Karpas-422 (cell line): ENCODE data around the gene ARAP2. TPM values are rescaled to one million over a fixed set of nuclear protein-coding genes. Genes with fewer than 3 reads are reported as not detected.

Experiments used
- DNase-seq: peaks from one replicate; pipeline ENCODE4 v3.0.0-alpha.2; 2015
- H2AFZ ChIP-seq: fragments of 200-600 bp; sonication (generic); 2 replicates; pipeline ENCODE4 v1.6.1; 2014; ENCODE audit warnings: antibody characterized with exemption, low read length, mixed read lengths
- H3K27ac ChIP-seq: fragments of 200-600 bp; sonication (generic); 2 replicates; pipeline ENCODE4 v1.5.1; 2014; ENCODE audit warnings: mild to moderate bottlenecking, low read length, moderate library complexity
- H3K27me3 ChIP-seq: fragments of 200-600 bp; sonication (generic); 2 replicates; pipeline ENCODE4 v1.6.1; 2014; ENCODE audit warnings: low read length, mixed read lengths
- H3K36me3 ChIP-seq: fragments of 200-600 bp; sonication (generic); 2 replicates; pipeline ENCODE4 v1.6.1; 2014; ENCODE audit warnings: low read length, mixed read lengths; ENCODE audit not compliant: insufficient read depth
- H3K4me1 ChIP-seq: fragments of 200-600 bp; sonication (generic); 2 replicates; pipeline ENCODE4 v1.6.1; 2014; ENCODE audit warnings: mild to moderate bottlenecking, low read length, mixed read lengths
- H3K4me2 ChIP-seq: fragments of 200-600 bp; sonication (generic); 2 replicates; pipeline ENCODE4 v1.6.1; 2014; ENCODE audit warnings: low read length, low read depth, mild to moderate bottlenecking; ENCODE audit not compliant: poor library complexity, severe bottlenecking
- H3K4me3 ChIP-seq: fragments of 200-600 bp; sonication (generic); 2 replicates; pipeline ENCODE4 v1.5.1; 2014; ENCODE audit warnings: mild to moderate bottlenecking, antibody characterized with exemption, low read length, mixed read lengths
- H3K79me2 ChIP-seq: fragments of 200-600 bp; sonication (generic); 2 replicates; pipeline ENCODE4 v1.6.1; 2014; ENCODE audit warnings: mild to moderate bottlenecking, low read length, mixed read lengths
- H3K9ac ChIP-seq: fragments of 200-600 bp; sonication (generic); 2 replicates; pipeline ENCODE4 v1.6.0; 2014; ENCODE audit warnings: low read length
- H3K9me2 ChIP-seq: fragments of 200-600 bp; sonication (generic), shearing (Covaris generic); replicated peaks from 2 replicates; pipeline ENCODE4 v1.6.0; 2014; ENCODE audit warnings: mild to moderate bottlenecking, low read length, moderate library complexity; ENCODE audit not compliant: insufficient read depth
- H3K9me3 ChIP-seq: fragments of 300-700, 200-600 bp; sonication (generic); 2 replicates; pipeline ENCODE4 v1.6.1; 2014; ENCODE audit warnings: low read length, mixed read lengths
- H4K20me1 ChIP-seq: fragments of 200-600 bp; sonication (generic); 2 replicates; pipeline ENCODE4 v1.6.1; 2014; ENCODE audit warnings: mild to moderate bottlenecking, antibody characterized with exemption, low read length, low read depth; ENCODE audit not compliant: insufficient read depth
- total RNA-seq: library from RNA; depleted of rRNA; stranded (reverse); fragments of >200 nt; shearing (Covaris generic); gene quantifications from 2 replicates; pipeline ENCODE4 v1.2.3, GENCODE V29; 2014; ENCODE audit warnings: low replicate concordance

The ARAP2 gene
- total RNA-seq, 1 experiment from 2014 or later = 4.7 TPM

DNA sequence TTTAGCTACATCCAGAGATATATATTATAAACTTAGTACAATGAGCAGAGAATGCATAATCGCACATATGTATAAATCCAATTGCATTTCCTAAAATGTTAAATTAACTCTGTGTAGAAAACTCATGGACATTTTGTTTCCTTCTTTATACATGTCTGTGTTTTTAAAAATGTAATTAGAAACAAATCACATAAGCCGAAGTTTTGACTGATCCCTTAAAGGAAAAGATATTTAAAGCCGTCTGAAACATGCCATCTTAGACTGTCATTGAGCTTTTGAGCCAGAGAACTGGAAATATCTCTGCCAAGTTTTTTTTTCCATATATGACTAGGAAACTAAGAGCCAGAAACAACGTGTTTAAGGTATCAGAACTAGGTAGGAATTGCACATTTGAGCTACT lies 107.0 kb downstream of the ARAP2 start:
- DNase-seq = no peak
- Histone ChIP-seq H3K27ac (no peak overlapping the region), H3K4me1 (no peaks in the 10 kb centered on the region), H3K9ac (no peak overlapping the region), H3K27me3 (no peaks in the 10 kb centered on the region), H3K36me3 (no peaks in the 10 kb centered on the region), H3K79me2 (no peaks in the 10 kb centered on the region), H3K9me3 (peaks cover 8% of the 10 kb centered on the region; the same call in 1 of the 2 replicates), H3K4me3 (no peak overlapping the region), H2AFZ (no peak overlapping the region), H4K20me1 (no peaks in the 10 kb centered on the region), H3K4me2 (no peak overlapping the region), H3K9me2 (no peaks in the 10 kb centered on the region)

GRCh38 chr4:36133658-36134057 lies 110.7 kb downstream of the ARAP2 start:
- H3K9ac ChIP-seq = no peak overlapping the region
- H3K9me3 ChIP-seq = peaks cover 12% of the 10 kb centered on the region; the same call in 1 of the 2 replicates
- DNase-seq = no peak
- no peak overlapping the region for H3K4me3 ChIP-seq
- H2AFZ ChIP-seq = no peak overlapping the region
- no peaks in the 10 kb centered on the region for H3K4me1 ChIP-seq
- no peak overlapping the region for H3K4me2 ChIP-seq
- no peaks in the 10 kb centered on the region for H3K79me2 ChIP-seq
- H3K27me3 ChIP-seq = no peaks in the 10 kb centered on the region
- no peaks in the 10 kb centered on the region for H3K36me3 ChIP-seq
- no peak overlapping the region for H3K27ac ChIP-seq
- no peaks in the 10 kb centered on the region for H3K9me2 ChIP-seq
- H4K20me1 ChIP-seq = no peaks in the 10 kb centered on the region

GRCh38 chr4:36133086-36133485 lies 111.2 kb downstream of the ARAP2 start:
- H3K27ac ChIP-seq = no peak overlapping the region
- H3K9me2 ChIP-seq = no peaks in the 10 kb centered on the region
- no peak overlapping the region for H3K4me3 ChIP-seq
- DNase-seq = no peak
- no peaks in the 10 kb centered on the region for H3K4me1 ChIP-seq
- H4K20me1 ChIP-seq = no peaks in the 10 kb centered on the region
- no peaks in the 10 kb centered on the region for H3K27me3 ChIP-seq
- H2AFZ ChIP-seq = no peak overlapping the region
- H3K36me3 ChIP-seq = no peaks in the 10 kb centered on the region
- H3K9ac ChIP-seq = no peak overlapping the region
- peaks cover 10% of the 10 kb centered on the region; the same call in 1 of the 2 replicates for H3K9me3 ChIP-seq
- H3K4me2 ChIP-seq = no peak overlapping the region
- no peaks in the 10 kb centered on the region for H3K79me2 ChIP-seq

GRCh38 chr4:36130641-36131040 lies 113.7 kb downstream of the ARAP2 start:
- H2AFZ ChIP-seq = no peak overlapping the region
- H3K79me2 ChIP-seq = no peaks in the 10 kb centered on the region
- no peaks in the 10 kb centered on the region for H3K36me3 ChIP-seq
- H3K9ac ChIP-seq = no peak overlapping the region
- no peak overlapping the region for H3K4me3 ChIP-seq
- no peaks in the 10 kb centered on the region for H3K27me3 ChIP-seq
- no peak overlapping the region for H3K27ac ChIP-seq
- H3K4me2 ChIP-seq = no peak overlapping the region
- no peak for DNase-seq
- H3K9me3 ChIP-seq = peaks cover 10% of the 10 kb centered on the region
- no peaks in the 10 kb centered on the region for H3K4me1 ChIP-seq
- no peaks in the 10 kb centered on the region for H3K9me2 ChIP-seq
- no peaks in the 10 kb centered on the region for H4K20me1 ChIP-seq

DNA sequence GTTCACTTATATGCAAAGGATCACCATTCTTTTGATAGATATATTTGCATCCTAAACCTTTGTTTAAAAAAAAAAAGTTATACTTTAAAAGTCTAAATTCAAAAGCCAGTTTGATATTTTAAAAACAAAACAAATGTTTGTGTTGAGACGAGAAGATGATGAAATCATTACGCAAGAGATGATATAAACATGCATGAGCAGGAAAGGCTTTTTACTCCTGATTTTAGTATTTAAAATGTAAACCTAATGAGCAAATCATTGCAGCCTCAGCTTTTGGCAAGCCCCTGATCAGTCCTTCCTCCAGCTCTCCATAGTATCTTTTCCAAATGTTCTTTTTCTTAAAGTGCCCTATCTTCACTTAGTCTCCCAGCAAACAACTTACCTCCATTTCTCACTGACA lies 115.6 kb downstream of the ARAP2 start:
- no peak for DNase-seq
- Histone ChIP-seq H2AFZ (no peak overlapping the region), H3K9me2 (no peaks in the 10 kb centered on the region), H3K9me3 (peaks cover 15% of the 10 kb centered on the region), H3K4me1 (no peaks in the 10 kb centered on the region), H3K9ac (no peak overlapping the region), H3K27me3 (no peaks in the 10 kb centered on the region), H3K79me2 (no peaks in the 10 kb centered on the region), H3K4me2 (no peak overlapping the region), H3K4me3 (no peak overlapping the region), H3K36me3 (no peaks in the 10 kb centered on the region), H4K20me1 (no peaks in the 10 kb centered on the region), H3K27ac (no peak overlapping the region)

DNA sequence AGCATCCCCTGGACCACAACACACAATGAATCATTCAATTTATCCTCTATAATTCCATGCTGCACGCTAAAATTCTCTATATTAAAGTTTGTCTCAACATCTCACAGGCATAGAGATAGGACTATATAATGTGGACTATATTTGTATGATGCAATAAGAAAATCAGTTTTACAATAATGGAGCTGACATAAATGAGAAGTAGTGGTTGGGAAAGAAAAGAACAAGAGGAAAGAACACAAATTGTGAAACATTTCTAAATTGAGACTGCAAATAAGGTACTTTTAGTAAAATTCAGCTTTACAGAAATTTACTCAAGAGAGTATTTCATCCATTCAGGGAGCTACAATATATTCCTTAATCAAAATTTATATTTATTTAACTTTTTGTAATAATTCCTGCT lies 120.4 kb downstream of the ARAP2 start:
- H3K9ac ChIP-seq = no peak overlapping the region
- no peaks in the 10 kb centered on the region for H3K79me2 ChIP-seq
- DNase-seq = no peak
- H3K9me3 ChIP-seq = peaks cover 9% of the 10 kb centered on the region
- no peak overlapping the region for H3K27ac ChIP-seq
- no peak overlapping the region for H3K4me2 ChIP-seq
- H2AFZ ChIP-seq = no peak overlapping the region
- H3K9me2 ChIP-seq = no peaks in the 10 kb centered on the region
- no peaks in the 10 kb centered on the region for H4K20me1 ChIP-seq
- no peaks in the 10 kb centered on the region for H3K27me3 ChIP-seq
- no peaks in the 10 kb centered on the region for H3K36me3 ChIP-seq
- no peaks in the 10 kb centered on the region for H3K4me1 ChIP-seq
- no peak overlapping the region for H3K4me3 ChIP-seq

DNA sequence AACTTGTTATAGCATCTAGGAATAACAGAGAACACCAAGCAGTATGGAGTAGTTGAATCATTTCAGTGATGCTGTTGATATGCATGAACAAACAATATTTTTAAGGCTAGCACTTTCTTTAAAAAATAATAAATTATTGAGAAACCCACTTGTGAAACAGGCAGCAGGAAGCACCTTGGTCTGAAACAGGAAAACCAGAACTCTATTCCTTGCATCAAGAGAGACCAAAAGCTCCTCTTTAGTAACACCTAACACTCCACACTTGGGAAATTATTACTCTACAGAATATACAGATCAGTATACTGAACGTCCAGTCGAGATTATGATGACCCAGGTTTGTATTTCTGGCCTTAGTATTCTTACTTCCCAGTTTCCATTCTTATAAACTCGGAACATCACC lies 129.0 kb downstream of the ARAP2 start:
- Histone ChIP-seq H3K79me2 (no peaks in the 10 kb centered on the region), H3K36me3 (no peaks in the 10 kb centered on the region), H3K4me2 (no peak overlapping the region), H4K20me1 (no peaks in the 10 kb centered on the region), H2AFZ (no peak overlapping the region), H3K9me2 (no peaks in the 10 kb centered on the region), H3K4me3 (no peak overlapping the region), H3K27ac (no peak overlapping the region), H3K27me3 (no peaks in the 10 kb centered on the region), H3K9ac (no peak overlapping the region), H3K4me1 (no peaks in the 10 kb centered on the region), H3K9me3 (peaks cover 9% of the 10 kb centered on the region)
- DNase-seq = no peak

DNA sequence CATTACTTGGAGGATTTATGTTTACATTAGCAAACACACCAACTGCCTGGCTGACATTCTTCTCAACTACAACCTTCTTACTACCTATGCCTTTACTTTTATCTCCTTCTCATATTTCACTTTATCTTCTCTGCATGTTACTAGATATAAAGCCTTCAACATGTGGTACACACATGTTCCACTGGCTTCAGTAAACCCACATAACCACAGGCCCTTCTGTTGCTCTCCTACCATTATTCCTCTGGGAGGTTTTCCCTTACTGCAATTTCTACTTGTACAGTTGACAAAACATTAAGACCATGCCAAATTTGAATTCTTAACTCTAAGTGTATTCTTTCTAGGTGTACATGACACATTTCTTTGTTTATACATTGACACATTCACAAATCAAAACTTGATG lies 133.1 kb downstream of the ARAP2 start:
- no peak overlapping the region for H3K4me3 ChIP-seq
- H3K4me1 ChIP-seq = no peaks in the 10 kb centered on the region
- no peaks in the 10 kb centered on the region for H3K36me3 ChIP-seq
- H3K9me3 ChIP-seq = peaks cover under 1% of the 10 kb centered on the region; the same call in 1 of the 2 replicates
- H3K27ac ChIP-seq = no peak overlapping the region
- no peaks in the 10 kb centered on the region for H3K79me2 ChIP-seq
- DNase-seq = no peak
- H2AFZ ChIP-seq = no peak overlapping the region
- H3K9ac ChIP-seq = no peak overlapping the region
- no peaks in the 10 kb centered on the region for H3K9me2 ChIP-seq
- no peak overlapping the region for H3K4me2 ChIP-seq
- no peaks in the 10 kb centered on the region for H3K27me3 ChIP-seq
- no peaks in the 10 kb centered on the region for H4K20me1 ChIP-seq

GRCh38 chr4:36099509-36099908 lies 144.8 kb downstream of the ARAP2 start:
- Histone ChIP-seq H3K4me2 (no peak overlapping the region), H3K9me3 (peaks cover 4% of the 10 kb centered on the region; the same call in 1 of the 2 replicates), H4K20me1 (no peaks in the 10 kb centered on the region), H3K9ac (no peak overlapping the region), H3K27me3 (no peaks in the 10 kb centered on the region), H3K27ac (no peak overlapping the region), H3K79me2 (no peaks in the 10 kb centered on the region), H3K4me1 (no peaks in the 10 kb centered on the region), H3K9me2 (no peaks in the 10 kb centered on the region), H3K36me3 (no peaks in the 10 kb centered on the region), H3K4me3 (no peak overlapping the region), H2AFZ (no peak overlapping the region)
- DNase-seq = no peak
